Endometrial microvascular endothelial cells (primary cell): ENCODE measurements around the gene EDIL3. TPM values are rescaled to one million over a fixed set of nuclear protein-coding genes. Genes with fewer than 3 reads are reported as not detected.

Experiments used
- in situ Hi-C: cut with HindIII; loops from 2 replicates; pipeline ENCODE4 v1.10.0; 2017; ENCODE audit warnings: low sequenced_read_pairs, low pct_unique_long_range_greater_than_20kb; ENCODE audit errors: inconsistent ontology term
- total RNA-seq: library from RNA; depleted of rRNA; stranded (reverse); fragments of >200 nt; gene quantifications from one replicate; pipeline ENCODE4 v1.2.3, GENCODE V29; 2015; ENCODE audit errors: inconsistent ontology term

EDIL3 gene
- total RNA-seq, 1 donor from 2014 or later = 20.7 TPM

GRCh38 chr5:83956386-83956785, 428.3 kb downstream of the EDIL3 start:
- in situ Hi-C loops = no loop called here

GRCh38 chr5:83955916-83956315, 428.8 kb downstream of the EDIL3 start:
- in situ Hi-C loops = no loop called here

- in situ Hi-C loops = no loop called here
Observed at GRCh38 chr5:83947763-83948162, 436.9 kb downstream of the EDIL3 start.

- in situ Hi-C loops = no loop called here
Observed at GRCh38 chr5:83946516-83946915, 438.2 kb downstream of the EDIL3 start.

- in situ Hi-C loops = no loop called here
Observed at GRCh38 chr5:83942155-83942554, 442.5 kb downstream of the EDIL3 start.

GRCh38 chr5:83937837-83938236, 446.8 kb downstream of the EDIL3 start:
- in situ Hi-C loops = no loop called here

DNA sequence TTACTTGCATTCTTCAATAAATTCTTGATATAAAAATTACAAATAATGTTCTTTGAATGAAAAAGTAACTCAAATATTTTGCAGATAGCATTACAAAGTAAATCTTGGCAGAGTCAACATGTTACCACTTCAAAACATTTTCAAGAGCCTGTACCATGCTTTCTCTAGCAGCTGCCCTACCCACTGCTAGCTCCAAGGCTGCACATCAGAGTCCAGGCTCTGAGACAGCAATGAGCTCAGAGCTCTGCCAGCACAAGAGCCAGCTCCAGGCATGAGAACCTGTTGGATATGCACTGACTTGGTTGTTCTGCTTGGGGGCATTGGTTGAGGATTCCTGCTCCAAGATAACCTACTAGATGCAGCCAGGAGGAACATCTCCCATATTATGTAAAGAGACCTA, 452.7 kb downstream of the EDIL3 start:
- in situ Hi-C loops = no loop called here

- in situ Hi-C loops = no loop called here
Observed at GRCh38 chr5:83927140-83927733, 457.4 kb downstream of the EDIL3 start.

GRCh38 chr5:83925955-83926337, 458.7 kb downstream of the EDIL3 start:
- in situ Hi-C loops = no loop called here

DNA sequence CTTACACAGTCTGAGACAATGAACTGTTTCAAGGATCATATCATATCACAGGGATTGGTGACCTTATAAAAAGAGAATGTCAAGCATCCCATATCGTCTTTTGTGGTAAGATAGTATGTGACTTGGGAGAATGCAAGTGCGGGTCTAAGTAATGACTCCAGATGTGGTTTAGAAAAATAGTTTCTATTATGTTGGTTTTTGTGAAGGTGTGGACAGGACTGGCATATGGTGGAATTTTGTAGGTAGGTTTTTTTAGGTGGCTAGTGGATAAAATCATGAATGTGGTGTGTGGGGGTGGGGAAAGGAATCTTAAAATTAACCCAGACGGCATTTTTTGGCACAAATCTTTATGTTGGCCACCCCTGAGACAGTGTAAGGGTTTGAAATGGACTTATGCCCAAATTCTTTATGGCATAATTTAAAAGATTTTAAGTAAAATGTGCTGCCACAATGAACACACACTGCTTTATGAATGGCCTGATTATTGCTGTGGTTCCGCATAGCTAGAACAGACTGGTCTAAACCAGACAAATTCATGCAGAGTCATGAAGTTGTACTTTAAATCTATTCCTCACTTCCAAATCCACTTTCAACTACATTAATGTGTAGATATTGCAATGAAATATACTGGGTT, 459.2 kb downstream of the EDIL3 start:
- in situ Hi-C loops = no loop called here

DNA sequence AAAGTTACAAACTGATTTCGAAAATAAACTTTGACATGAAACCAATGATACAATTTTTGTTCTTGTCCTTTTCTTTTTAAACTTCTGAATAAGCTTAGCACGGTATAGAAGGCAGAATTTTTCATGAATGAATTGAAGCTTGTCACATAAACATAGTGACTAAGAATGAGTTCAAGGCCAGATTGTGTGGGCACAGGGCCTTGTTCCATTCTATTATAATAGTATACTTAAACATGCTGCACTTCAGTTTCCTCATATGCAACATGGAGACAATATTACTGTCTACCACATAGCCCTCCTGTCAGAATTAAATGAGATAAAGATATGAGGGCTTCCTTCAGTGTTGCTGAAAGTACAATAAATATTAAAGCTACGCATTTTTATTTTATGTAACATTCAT, 459.8 kb downstream of the EDIL3 start:
- in situ Hi-C loops = no loop called here

DNA sequence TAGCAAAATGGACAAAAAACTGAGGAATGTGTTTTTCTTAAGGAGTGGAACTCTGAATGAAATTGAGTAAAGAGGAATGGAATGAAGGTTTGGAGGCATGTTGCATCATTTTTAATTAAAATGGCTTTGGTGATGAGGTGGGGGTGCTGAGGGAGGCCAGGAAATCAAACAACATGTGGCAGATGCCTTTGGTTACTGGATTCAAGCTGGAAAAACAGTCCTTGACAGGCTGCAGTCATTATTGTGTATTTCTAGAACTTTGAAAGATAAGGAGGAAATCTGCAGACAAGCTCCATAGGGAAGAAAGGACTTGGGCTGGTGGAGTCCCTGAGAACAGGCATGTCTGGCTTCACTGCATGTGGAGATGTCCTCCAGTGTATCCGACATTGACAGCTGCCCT, 460.5 kb downstream of the EDIL3 start:
- in situ Hi-C loops = no loop called here

DNA sequence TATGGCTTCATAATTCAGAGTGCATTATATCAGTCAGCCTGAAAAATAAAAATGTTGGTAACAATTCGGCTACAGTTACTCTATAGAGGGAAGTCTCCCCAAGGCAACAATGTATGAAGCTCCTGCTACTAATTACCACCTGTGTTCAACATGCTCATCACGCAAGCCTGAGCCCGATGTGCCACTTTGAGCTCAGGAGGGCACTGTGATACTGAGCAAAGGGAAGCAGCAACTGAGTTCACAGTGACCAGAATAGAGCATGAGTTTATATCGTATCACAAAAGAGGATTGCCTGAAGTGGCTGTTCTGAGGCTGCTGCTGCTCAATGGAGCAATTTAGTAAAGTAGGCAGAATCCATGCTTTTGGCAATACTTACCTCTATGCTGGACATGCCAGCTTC, 462.0 kb downstream of the EDIL3 start:
- in situ Hi-C loops = no loop called here

- in situ Hi-C loops = no loop called here
Observed at GRCh38 chr5:83921666-83922193, 462.9 kb downstream of the EDIL3 start.

GRCh38 chr5:83919071-83920041, 465.3 kb downstream of the EDIL3 start:
- in situ Hi-C loops = no loop called here

- in situ Hi-C loops = no loop called here
Observed at GRCh38 chr5:83917261-83917908, 467.3 kb downstream of the EDIL3 start.

- in situ Hi-C loops = no loop called here
Observed at GRCh38 chr5:83914662-83915418, 469.8 kb downstream of the EDIL3 start.

DNA sequence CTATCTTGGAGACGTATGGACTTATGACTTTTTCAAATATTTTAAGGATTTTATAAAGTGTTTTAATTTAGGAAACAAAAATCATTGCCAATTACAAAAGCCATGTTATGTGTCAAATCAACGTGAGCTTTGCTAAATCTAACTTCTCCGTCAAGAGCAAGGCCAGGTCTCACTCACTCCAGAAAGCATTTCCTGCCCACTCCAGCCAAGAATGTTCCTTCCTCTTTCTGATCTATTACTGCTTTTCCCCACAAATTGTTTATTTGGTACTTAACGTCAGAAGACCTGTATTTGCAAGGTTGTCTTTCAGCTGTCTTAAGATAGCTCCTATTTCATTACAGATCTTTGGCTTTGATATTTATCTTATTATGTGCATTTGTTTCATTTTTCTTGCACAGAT, 470.5 kb downstream of the EDIL3 start:
- in situ Hi-C loops = no loop called here

GRCh38 chr5:83913593-83913992, 471.1 kb downstream of the EDIL3 start:
- in situ Hi-C loops = no loop called here
